GM19452 (cell line): ENCODE results near the gene TXNDC11.

Experiments
- ATAC-seq: cut with Tn5 transposase; IDR thresholded peaks from one replicate; pipeline ENCODE4 v1.9.1; 2021; ENCODE audit not compliant: unreplicated experiment

The TXNDC11 gene

DNA sequence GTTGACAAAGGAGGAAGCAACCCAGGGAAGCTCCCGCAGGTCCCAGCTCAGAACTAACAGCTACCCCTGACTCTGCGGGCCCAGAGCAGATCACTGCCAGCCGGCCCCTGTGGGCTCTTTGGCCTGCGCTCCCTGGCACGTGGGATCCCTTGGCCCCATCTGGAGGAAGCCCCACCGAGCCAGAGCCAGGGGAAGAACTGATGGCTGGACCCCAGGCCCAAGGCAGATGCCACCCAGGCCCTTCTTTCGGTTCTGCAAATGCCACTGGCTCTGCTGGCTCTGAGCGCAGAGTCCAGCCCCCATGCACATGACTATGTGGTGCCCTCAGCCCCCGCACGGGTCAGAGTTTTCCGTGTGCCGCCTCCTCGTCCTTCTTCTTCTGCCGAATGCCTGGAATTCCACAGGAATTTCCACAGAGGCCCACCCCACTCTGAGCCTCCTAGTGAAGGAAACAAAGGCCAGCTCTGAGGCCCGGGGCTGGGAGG lies 110.2 kb downstream of the TXNDC11 start:
- no peak for ATAC-seq

DNA sequence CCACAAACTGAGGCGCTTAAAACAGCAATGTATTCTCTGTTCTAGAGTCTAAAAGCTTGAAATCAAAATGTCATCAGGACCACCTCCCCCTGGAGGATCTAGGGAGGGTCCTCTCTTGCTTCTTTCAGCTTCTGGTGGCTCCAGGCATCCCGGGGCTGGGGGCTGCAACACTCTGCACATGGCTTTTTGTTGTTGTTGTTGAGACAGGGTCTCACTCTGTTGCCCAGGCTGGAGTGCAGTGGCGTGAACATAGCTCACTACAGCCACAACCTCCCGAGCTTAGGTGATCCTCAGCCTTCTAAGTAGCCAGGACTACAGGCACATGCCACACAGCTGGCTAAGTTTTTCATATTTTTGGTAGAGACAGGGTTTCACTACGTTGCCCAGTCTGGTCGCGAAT lies 111.4 kb downstream of the TXNDC11 start:
- ATAC-seq: no peak

DNA sequence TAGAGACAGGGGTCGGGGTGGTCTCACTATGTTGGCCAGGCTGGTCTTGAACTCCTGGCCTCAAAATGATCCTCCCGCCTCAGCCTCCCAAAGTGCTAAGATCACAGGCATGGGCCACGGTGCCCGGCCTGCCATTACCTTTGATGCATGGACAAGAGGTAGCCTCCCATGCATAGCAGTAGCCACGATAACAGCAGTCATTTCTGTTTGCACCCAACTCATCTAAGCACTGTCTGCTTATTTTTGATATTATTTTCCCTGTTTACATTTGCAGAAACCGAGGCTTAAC lies 111.9 kb downstream of the TXNDC11 start:
- ATAC-seq: no peak

DNA sequence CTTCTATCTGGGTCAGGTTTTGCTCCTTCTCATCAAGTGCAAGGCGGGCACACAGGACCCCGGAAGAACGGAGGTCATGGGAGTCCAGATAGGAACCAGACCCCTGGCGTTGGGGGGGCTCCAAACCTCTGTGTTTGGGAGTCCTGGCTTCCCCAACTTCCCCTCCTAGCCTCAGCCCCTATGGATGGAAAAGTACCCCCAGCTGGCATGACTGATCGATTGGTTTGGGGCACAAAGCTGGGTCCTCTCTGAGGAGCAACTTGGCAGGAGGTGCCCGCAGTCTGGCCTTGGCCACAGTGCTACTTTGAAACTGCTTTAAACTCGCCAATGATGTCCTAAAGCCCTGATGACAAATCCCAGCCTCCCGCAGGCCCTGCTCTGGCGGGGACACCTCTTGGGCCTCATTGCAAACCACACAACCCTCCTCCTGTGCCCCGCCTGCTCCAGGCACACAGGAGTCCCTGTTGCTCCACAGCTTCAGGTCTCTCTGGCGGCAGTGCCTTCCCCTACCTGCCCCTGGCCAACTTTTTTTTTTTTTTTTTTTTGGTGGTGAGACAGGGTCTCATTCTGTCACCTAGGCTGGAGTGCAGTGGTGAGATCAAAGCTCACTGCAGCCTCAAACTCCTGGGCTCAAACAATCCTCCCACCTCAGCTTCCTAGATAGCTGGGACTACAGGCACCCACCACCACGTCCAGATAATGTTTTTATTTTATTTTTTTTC lies 112.5 kb downstream of the TXNDC11 start:
- no peak for ATAC-seq
